Memory B cell (primary cell): ENCODE results near the gene BORCS5.
"Not testable (repeated sequence)": the region's sequence is repeated elsewhere in the genome, so short reads cannot be mapped to it uniquely, and the experiment has no call there.

Experiments
- ATAC-seq: fragments of 150-1000 bp; cut with Tn5 transposase; 2 replicates; pipeline ENCODE4 v1.10.0; 2021; ENCODE audit warnings: low read depth, mild to moderate bottlenecking, moderate library complexity
- DNase-seq, 2 donors: peaks; one replicate each; pipeline ENCODE4 v3.0.0; 2022; ENCODE audit warnings: low spot score in 2 of 2
- H3K27ac Mint-ChIP-seq: one replicate; pipeline ENCODE4 v1.8.0; 2022; ENCODE audit warnings: mild to moderate bottlenecking, moderate library complexity, mixed read lengths
- H3K27me3 Mint-ChIP-seq: one replicate; pipeline ENCODE4 v1.8.0; 2022; ENCODE audit warnings: mixed read lengths
- H3K36me3 Mint-ChIP-seq: one replicate; pipeline ENCODE4 v1.8.0; 2022; ENCODE audit warnings: mild to moderate bottlenecking, mixed read lengths
- H3K4me1 Mint-ChIP-seq: one replicate; pipeline ENCODE4 v1.8.0; 2022; ENCODE audit warnings: mixed read lengths
- H3K4me3 Mint-ChIP-seq: one replicate; pipeline ENCODE4 v1.8.0; 2022; ENCODE audit warnings: mild to moderate bottlenecking, moderate library complexity, mixed read lengths
- H3K9me3 Mint-ChIP-seq: one replicate; pipeline ENCODE4 v1.8.0; 2022; ENCODE audit warnings: mixed read lengths

Gene BORCS5

DNA sequence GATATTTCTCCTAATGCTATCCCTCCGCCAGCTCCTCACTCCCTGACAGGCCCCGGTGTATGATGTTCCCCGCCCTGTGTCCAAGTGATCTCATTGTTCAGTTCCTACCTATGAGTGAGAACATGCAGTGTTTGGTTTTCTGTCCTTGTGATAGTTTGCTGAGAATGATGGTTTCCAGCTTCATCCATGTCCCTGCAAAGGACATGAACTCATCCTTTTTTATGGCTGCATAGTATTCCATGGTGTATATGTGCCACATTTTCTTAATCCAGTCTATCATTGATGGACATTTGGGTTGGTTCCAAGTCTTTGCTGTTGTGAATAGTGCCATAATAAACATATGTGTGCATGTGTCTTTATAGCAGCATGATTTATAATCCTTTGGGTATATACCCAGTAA, 62.3 kb downstream of the BORCS5 start:
- ATAC-seq, H3K4me1 Mint-ChIP-seq, DNase-seq, H3K27me3 Mint-ChIP-seq, H3K27ac Mint-ChIP-seq, H3K9me3 Mint-ChIP-seq, H3K4me3 Mint-ChIP-seq: not testable (repeated sequence)
- H3K36me3 Mint-ChIP-seq = peaks cover 39% of the 10 kb centered on the region

DNA sequence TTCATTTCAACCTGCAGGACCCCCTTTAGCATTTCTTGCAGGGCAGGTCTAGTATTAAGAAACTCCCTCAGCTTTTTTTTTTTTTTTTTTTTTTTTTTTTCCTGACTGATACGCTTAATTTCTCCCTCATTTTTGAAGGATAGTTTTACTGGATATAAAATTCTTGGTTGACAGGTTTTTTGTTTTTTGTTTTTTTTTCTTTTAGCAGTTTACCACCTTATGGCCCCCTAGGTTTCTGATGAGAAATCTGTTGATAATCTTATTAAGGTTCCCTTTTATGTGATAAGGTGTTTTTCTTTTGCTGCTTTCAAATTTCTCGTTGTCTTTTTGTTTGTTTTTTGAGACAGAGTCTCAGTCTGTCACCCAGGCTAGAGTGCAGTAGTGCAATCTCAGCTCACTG, 66.5 kb downstream of the BORCS5 start:
- Mint-ChIP-seq H3K9me3 (peaks cover 6% of the 10 kb centered on the region), H3K27me3 (no peaks in the 10 kb centered on the region), H3K4me3 (no peak overlapping the region), H3K27ac (no peak overlapping the region), H3K36me3 (peaks cover 47% of the 10 kb centered on the region), H3K4me1 (no peaks in the 10 kb centered on the region)
- ATAC-seq = no peak
- DNase-seq = no peak

DNA sequence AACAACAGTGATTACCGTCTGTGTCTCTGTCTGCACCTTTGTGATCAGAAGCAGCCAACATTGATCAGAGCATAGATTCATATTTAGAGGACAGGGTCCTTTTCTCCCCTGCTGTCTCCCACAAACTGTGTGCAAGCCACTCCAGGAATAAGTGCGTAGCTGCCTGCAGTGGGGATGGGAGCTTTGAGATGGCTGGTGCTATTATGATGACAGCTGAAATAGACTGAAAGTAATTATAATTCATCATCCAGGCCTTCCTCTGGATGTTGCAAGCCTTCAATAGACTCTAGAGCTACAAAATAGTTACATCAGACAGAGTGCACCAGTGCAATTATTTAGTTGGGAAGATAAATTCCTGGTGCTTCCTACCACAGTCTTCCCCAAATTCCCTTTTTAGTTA, 68.1 kb downstream of the BORCS5 start:
- Mint-ChIP-seq H3K36me3 (peaks cover 40% of the 10 kb centered on the region), H3K9me3 (peaks cover 4% of the 10 kb centered on the region), H3K4me3 (no peak overlapping the region), H3K4me1 (peaks cover 2% of the 10 kb centered on the region), H3K27me3 (no peaks in the 10 kb centered on the region), H3K27ac (no peak overlapping the region)
- DNase-seq = no peak
- ATAC-seq = no peak

DNA sequence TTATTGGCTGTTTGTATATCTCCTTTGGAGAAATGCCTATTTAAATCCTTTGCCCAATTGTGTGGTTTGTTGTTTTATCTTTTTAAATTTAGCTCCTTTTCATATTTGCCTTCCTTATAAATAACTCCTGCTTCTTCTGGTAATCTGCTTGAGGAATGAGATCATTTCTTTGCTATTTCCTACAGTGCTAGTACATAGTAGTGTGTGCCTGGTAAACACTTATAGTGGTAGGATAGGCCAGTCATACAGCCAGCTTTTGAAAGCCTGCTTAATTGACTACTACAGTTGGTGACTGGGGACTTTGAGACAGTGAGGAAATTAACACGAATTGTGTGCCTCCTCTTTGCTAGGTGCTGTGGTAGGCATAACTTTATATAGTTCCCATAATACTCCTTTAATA, 68.7 kb downstream of the BORCS5 start:
- no peaks in the 10 kb centered on the region for H3K27me3 Mint-ChIP-seq
- no peak overlapping the region for H3K27ac Mint-ChIP-seq

DNA sequence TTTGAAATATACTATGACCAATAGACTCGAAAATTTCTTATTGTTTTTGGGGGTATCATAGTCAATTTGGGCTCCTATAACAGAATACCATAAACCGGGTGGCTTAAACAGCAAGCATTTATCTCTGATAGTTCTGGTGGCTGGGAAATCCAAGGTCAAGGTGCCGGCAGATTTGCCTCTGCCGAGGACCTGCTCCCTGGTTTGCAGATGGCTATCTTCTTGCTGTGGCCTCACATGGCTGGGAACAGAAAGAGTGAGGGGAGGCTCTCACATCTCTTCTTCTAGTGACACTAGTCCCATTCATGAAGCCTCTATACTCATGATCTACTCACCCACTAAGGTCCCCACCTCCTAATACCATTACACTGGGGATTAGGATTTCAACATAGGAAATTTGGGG, 70.7 kb downstream of the BORCS5 start:
- no peak overlapping the region for H3K4me3 Mint-ChIP-seq
- no peak for DNase-seq
- no peak for ATAC-seq
- no peak overlapping the region for H3K27ac Mint-ChIP-seq
- H3K4me1 Mint-ChIP-seq = peaks cover 2% of the 10 kb centered on the region
- peaks cover 4% of the 10 kb centered on the region for H3K9me3 Mint-ChIP-seq
- H3K27me3 Mint-ChIP-seq = no peaks in the 10 kb centered on the region
- peaks cover 29% of the 10 kb centered on the region for H3K36me3 Mint-ChIP-seq

More for the DNA sequence above, 68.7 kb downstream of the BORCS5 start:
- peaks cover 2% of the 10 kb centered on the region for H3K4me1 Mint-ChIP-seq
- ATAC-seq (no peak), DNase-seq (no peak)
- peaks cover 38% of the 10 kb centered on the region for H3K36me3 Mint-ChIP-seq
- no peak overlapping the region for H3K4me3 Mint-ChIP-seq
- peaks cover 4% of the 10 kb centered on the region for H3K9me3 Mint-ChIP-seq

DNA sequence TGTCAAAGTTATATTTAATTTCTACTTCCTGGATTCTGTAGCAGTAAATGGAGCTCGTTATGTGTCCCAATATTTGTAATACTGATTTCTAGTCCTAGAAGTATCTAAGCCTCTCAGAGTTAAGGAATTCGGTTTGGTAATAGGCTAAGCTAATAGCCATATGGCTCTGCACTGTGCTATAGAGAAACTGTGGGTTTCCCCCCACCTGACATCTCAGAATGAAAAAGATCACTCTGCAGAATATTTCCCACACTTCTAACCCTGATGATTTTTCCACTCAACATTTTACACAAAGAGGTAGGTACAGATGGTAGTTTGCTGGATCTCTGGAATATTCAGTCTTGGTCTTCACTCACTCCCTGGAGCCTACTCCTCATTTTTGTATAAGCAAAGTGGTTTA, 71.2 kb downstream of the BORCS5 start:
- Mint-ChIP-seq H3K27me3 (no peaks in the 10 kb centered on the region), H3K4me1 (peaks cover 4% of the 10 kb centered on the region), H3K27ac (no peak overlapping the region), H3K36me3 (peaks cover 31% of the 10 kb centered on the region), H3K4me3 (no peak overlapping the region), H3K9me3 (peaks cover 4% of the 10 kb centered on the region)
- DNase-seq (no peak), ATAC-seq (no peak)

DNA sequence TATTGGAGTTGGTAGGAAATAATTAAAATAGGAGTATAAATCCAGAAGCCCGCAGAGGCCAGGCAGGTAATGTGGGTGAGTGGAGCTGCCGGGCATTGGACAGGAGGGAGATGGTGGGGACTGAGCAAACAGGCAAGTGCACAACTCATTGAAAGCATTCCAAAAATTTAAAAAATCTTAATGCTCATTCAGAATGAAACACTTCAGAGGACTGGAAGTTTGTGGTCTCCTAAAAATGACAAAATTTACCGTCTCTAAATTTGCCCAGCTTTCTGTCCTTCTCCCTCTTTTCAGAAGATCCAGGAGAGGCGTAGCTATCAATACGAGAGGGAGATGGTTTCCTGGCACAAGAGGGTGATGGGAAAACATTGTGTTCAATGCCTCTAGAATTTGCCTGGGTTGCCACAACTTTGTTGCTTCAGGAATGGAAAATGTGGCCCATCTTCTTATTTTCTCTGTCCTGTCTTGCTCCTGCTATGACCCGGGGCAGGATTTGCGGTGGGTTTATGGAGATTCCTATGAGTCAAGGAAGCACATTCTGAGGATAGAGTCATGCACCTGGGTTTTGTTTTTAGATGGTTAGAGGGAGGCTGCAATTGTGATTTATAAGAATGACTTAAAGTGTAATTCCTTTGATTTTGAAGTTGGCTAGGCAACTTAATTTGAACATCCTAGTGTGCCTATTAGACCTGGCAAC, 72.2 kb downstream of the BORCS5 start:
- H3K36me3 Mint-ChIP-seq = peaks cover 23% of the 10 kb centered on the region
- no peaks in the 10 kb centered on the region for H3K27me3 Mint-ChIP-seq
- no peak for ATAC-seq
- DNase-seq = no peak
- peaks cover 2% of the 10 kb centered on the region for H3K9me3 Mint-ChIP-seq
- no peak overlapping the region for H3K4me3 Mint-ChIP-seq
- H3K27ac Mint-ChIP-seq = no peak overlapping the region
- H3K4me1 Mint-ChIP-seq = peaks cover 7% of the 10 kb centered on the region

DNA sequence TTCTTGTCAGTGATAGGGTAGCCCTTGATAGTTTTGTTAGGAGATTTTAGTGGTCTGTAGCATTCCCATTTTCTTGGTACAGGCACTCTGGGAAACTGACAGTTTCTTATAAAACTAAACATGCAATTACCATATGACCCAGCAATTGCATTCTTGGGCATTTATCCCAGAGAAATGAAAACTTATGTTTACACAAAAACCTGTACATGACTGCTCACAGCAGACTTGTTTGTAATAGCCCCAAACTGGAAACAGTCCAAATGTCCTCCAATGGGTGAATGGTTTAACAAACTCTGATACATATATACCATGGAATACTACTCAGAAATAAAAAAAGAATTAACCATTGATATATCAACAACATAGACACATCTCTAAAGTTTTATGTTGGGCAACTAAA, 75.5 kb downstream of the BORCS5 start:
- Mint-ChIP-seq H3K27ac (no peak overlapping the region), H3K27me3 (no peaks in the 10 kb centered on the region), H3K9me3 (no peaks in the 10 kb centered on the region), H3K36me3 (peaks cover 21% of the 10 kb centered on the region), H3K4me1 (peaks cover 7% of the 10 kb centered on the region), H3K4me3 (no peak overlapping the region)
- ATAC-seq (no peak), DNase-seq (no peak)

DNA sequence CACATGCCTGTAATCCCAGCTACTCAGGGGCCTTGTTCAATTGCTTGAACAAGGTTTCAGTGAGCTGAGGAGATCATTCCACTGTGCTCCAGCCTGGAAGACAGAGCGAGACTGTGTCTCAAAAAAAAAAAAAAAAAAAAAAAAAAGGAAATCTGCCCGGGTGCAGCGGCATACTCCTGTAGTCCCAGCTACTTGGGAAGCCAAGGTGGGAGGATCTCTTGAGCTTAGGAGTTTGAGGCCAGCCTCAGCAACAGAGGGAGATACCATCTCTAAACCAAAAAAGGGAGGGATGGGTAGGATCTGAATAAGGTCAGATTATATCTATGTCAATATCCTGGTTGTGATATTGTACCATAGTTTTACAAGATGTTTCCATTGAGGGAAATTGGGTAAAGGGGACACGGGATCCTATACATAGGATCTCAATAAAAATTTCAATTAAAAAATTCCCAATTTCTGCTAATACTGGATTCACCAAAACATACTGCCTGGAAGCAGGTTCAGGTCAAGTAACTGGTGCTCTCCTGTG, 76.4 kb downstream of the BORCS5 start:
- no peak for DNase-seq
- Mint-ChIP-seq H3K9me3 (no peaks in the 10 kb centered on the region), H3K27ac (no peak overlapping the region), H3K4me1 (peaks cover 7% of the 10 kb centered on the region), H3K27me3 (no peaks in the 10 kb centered on the region), H3K36me3 (peaks cover 23% of the 10 kb centered on the region), H3K4me3 (no peak overlapping the region)
- no peak for ATAC-seq

DNA sequence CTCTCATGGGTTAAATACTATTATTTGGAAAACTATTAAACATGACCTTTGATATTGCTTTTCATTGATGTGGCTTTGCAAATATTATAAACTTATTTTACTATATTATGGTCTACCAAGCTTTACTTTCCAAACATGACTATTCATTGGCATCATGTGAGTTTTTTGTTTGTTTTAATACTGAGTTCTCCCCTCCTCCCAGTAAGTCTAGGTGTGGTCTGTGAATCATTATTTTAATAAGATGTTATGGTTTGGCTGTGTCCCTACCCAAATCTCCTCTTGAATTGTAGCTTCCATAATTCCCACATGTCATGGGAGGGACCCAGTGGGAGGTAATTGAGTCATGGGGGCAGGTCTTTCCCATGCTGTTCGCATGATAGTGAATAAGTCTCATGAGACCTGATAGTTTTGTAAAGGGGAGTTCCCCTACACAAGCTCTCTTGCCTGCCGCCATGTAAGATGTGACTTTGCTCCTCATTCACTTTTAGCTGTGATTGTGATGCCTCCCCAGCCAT, 80.0 kb downstream of the BORCS5 start:
- Mint-ChIP-seq H3K4me1 (peaks cover 8% of the 10 kb centered on the region), H3K36me3 (peaks cover 30% of the 10 kb centered on the region), H3K27me3 (no peaks in the 10 kb centered on the region), H3K9me3 (no peaks in the 10 kb centered on the region), H3K4me3 (no peak overlapping the region), H3K27ac (no peak overlapping the region)
- DNase-seq (no peak), ATAC-seq (no peak)

DNA sequence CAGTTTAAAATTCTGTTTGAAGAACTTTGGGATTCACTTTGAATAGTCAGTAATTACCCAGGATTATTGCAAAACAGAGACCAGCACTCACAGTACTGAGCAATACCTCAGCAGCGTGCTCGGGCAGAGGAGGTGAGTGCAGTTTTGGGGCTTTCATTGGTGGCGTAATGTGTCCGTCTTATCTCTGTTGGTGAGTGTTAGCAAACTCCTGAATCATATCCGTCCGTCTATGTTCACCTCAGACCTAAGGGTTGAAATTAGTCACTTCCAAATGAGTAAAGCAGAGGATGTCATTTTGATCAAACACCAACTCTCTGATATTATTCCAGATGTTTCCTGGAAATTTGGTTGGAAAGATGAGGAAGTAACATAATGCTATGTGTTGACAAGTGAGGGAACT, 82.8 kb downstream of the BORCS5 start:
- DNase-seq (no peak), ATAC-seq (no peak)
- Mint-ChIP-seq H3K4me1 (peaks cover 3% of the 10 kb centered on the region), H3K27ac (no peak overlapping the region), H3K4me3 (no peak overlapping the region), H3K9me3 (no peaks in the 10 kb centered on the region), H3K27me3 (no peaks in the 10 kb centered on the region), H3K36me3 (peaks cover 26% of the 10 kb centered on the region)

DNA sequence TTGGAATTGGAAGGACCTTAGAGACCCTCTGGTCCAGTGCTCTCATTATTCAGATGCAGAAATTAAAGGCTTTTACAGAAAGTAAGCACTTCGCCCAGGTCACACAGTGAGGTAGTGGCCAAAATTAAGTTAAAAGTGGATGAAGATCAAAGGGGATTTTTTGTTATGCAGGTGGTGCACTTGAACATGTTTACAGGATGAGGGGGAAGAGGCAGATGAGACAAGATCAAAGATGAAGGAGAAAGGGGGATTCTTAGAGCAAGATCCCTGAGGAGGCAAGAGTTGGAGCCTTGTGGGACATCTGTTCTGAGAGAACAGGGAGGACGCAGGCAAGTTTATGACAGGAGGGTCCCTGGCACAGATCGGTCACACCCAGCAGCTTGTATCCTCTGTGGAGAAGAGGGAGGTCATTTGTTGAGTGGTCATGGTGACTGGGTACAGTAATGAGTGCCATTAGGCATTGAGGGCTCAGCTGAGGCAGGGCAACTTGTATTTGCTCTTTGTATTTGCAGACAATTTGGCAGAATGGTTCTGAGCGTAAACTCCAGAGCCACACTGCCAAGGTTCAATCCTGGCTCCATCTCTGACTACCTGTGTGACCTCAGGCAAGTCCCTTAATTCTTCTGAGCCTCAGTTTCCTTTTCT, 84.0 kb downstream of the BORCS5 start:
- H3K27ac Mint-ChIP-seq = no peak overlapping the region
- no peaks in the 10 kb centered on the region for H3K9me3 Mint-ChIP-seq
- no peak for DNase-seq
- H3K36me3 Mint-ChIP-seq = peaks cover 23% of the 10 kb centered on the region
- H3K27me3 Mint-ChIP-seq = no peaks in the 10 kb centered on the region
- H3K4me3 Mint-ChIP-seq = no peak overlapping the region
- peaks cover 3% of the 10 kb centered on the region for H3K4me1 Mint-ChIP-seq
- no peak for ATAC-seq

DNA sequence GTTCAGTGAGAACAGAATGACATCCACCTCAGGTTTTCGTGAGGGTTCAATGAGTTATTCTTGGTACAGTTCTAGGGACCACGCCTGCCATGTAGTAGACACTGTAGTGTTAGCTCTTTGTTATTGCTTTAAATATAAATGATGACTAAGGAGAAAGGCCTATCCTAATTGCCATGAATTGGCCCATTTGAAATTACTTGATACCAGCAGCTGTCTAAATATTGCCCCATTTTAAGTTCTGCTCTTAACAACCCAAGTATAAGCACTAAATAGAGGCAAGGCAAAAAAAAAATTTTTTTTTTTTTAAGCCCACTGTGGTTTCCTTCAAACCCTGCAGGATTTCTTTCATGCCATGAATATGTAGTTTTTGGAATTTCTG, 84.5 kb downstream of the BORCS5 start:
- Mint-ChIP-seq H3K27ac (no peak overlapping the region), H3K4me1 (peaks cover 3% of the 10 kb centered on the region), H3K36me3 (peaks cover 20% of the 10 kb centered on the region), H3K4me3 (no peak overlapping the region), H3K9me3 (no peaks in the 10 kb centered on the region), H3K27me3 (no peaks in the 10 kb centered on the region)
- DNase-seq (no peak), ATAC-seq (no peak)

DNA sequence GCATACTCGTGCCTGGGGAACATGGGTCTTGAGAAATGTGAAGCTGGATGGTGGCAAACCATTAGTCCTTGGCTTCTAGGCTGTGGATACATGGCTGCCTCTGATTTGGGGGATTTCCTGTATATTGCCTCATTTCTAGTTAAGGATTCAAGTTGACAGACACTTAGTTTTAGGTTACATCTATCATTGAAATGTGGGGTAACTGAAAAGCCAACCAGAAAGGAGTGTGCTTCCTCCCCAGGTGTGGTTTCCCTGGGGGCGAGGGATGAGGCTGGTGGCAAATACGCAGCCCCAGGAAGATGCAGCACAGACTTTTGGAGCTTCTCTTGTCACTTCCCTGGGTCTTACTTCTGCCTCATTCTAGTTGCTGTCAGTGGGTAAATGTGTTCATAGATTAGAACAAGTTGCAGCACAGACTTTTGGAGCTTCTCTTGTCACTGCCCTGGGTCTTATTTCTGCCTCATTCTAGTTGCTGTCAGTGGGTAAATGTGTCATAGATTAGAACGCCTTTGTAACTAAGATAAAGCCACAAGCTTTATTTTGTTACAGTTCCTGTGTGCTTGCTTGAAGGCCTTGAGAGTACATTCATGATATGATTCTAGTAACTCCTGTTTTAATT, 85.1 kb downstream of the BORCS5 start:
- H3K27ac Mint-ChIP-seq = no peak overlapping the region
- H3K4me1 Mint-ChIP-seq = peaks cover 3% of the 10 kb centered on the region
- no peaks in the 10 kb centered on the region for H3K27me3 Mint-ChIP-seq
- ATAC-seq = no peak
- H3K9me3 Mint-ChIP-seq = no peaks in the 10 kb centered on the region
- peaks cover 16% of the 10 kb centered on the region for H3K36me3 Mint-ChIP-seq
- no peak overlapping the region for H3K4me3 Mint-ChIP-seq
- DNase-seq = no peak
